Fibroblast of lung (primary cell): ENCODE data around the gene TNFSF8.

ENCODE experiments used
- EZH2 ChIP-seq: IDR thresholded peaks from 2 replicates; pipeline ENCODE4 v1.5.1; 2012; ENCODE audit warnings: low read length, control low read depth, mild to moderate bottlenecking; ENCODE audit errors: missing control alignments
- TF ChIP-seq, protein P1 (sequence below), 2 donors: IDR thresholded peaks in 1 of 2; conservative IDR thresholded peaks in 1 of 2; 1 replicate in 1 of 2; 2 replicates in 1 of 2; pipeline ENCODE4 v1.5.1; 2011 to 2012; ENCODE audit warnings: low read length in 2 of 2, control low read depth in 1 of 2, inconsistent platforms in 1 of 2, low read depth in 1 of 2, mild to moderate bottlenecking in 1 of 2

DNA sequence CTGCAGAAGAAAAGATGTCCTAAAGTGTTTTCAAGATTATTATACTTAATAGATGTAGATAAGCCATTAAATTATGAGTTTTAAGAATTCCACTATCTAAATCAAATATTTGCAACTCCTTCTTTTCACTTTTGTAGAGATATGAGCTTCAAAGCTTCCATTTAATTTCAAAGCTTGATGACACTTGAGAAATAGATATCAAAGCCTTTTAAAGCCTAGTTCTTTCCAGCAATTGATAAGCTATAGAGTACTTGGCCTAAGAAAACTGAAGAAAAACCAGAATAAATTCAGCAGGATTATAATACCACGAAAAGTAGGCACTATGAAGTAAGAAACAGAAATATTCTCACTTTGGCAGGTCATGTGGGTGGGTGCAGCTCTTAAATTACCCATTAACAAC is 1.7 kb downstream of the TNFSF8 start:
- TF ChIP-seq, protein P1, sequence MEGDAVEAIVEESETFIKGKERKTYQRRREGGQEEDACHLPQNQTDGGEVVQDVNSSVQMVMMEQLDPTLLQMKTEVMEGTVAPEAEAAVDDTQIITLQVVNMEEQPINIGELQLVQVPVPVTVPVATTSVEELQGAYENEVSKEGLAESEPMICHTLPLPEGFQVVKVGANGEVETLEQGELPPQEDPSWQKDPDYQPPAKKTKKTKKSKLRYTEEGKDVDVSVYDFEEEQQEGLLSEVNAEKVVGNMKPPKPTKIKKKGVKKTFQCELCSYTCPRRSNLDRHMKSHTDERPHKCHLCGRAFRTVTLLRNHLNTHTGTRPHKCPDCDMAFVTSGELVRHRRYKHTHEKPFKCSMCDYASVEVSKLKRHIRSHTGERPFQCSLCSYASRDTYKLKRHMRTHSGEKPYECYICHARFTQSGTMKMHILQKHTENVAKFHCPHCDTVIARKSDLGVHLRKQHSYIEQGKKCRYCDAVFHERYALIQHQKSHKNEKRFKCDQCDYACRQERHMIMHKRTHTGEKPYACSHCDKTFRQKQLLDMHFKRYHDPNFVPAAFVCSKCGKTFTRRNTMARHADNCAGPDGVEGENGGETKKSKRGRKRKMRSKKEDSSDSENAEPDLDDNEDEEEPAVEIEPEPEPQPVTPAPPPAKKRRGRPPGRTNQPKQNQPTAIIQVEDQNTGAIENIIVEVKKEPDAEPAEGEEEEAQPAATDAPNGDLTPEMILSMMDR (conservative IDR thresholded peaks at IDR 0.05 in 1 of 2, IDR thresholded peaks at IDR 0.05 in 1 of 2; ENCODE audit: low read depth in 1 of 2, low read length in 2 of 2): no peak
- TF ChIP-seq EZH2: no peak
